Activated T-helper 17 cell treated with anti-CD3 and anti-CD28 coated beads, Interleukin-2, amount 50 U/mL, for 72 hours (primary cell): ENCODE measurements around the gene ARHGAP26. TPM values are rescaled to one million over a fixed set of nuclear protein-coding genes. Genes with fewer than 3 reads are reported as not detected.
A peak's percentile ranks its signal among the peaks of the same experiment; 100 is the strongest.

Source experiments
- ATAC-seq: fragments of 150-1000 bp; cut with Tn5 transposase; replicated peaks from 2 replicates; pipeline ENCODE4 v1.10.0; 2021; ENCODE audit warnings: mild to moderate bottlenecking, moderate library complexity
- H3K27ac Mint-ChIP-seq: one replicate; pipeline ENCODE4 v1.8.0; 2022; ENCODE audit warnings: mixed read lengths
- H3K27me3 Mint-ChIP-seq: one replicate; pipeline ENCODE4 v1.8.0; 2022; ENCODE audit warnings: mixed read lengths
- H3K36me3 Mint-ChIP-seq: one replicate; pipeline ENCODE4 v1.8.0; 2022; ENCODE audit warnings: low read depth, mild to moderate bottlenecking, mixed read lengths
- H3K4me1 Mint-ChIP-seq: one replicate; pipeline ENCODE4 v1.8.0; 2022; ENCODE audit warnings: mixed read lengths
- H3K4me3 Mint-ChIP-seq: one replicate; pipeline ENCODE4 v1.8.0; 2022; ENCODE audit warnings: mild to moderate bottlenecking, mixed read lengths
- H3K9me3 Mint-ChIP-seq: one replicate; pipeline ENCODE4 v1.8.0; 2022; ENCODE audit warnings: mixed read lengths
- total RNA-seq, 2 donors: library from RNA; stranded (reverse); gene quantifications; one replicate each; pipeline ENCODE4 v1.2.3, GENCODE V29; 2022

The ARHGAP26 gene
- total RNA-seq, 2 donors from 2014 or later: 7.8 to 12.0 TPM

DNA sequence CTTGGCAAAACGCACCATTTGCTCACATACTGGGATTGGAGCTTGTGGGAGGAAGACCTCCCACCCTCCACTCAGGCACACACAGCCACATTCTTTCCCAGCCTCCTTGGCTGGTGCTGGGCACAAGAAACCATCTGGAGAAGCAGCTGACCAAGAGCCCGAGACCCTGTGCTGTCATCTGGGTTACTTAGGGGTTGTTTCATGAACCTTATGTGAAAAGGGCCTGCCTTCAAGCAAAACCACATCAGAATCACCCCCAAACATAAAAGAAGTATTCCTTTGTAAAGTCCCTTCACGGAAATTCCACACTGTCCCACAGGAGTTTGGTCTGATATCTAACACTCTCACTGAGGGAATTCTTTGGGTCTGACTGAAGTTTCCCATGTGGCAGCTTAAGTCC is 461.2 kb downstream of the ARHGAP26 start:
- Mint-ChIP-seq H3K27me3 (peaks cover 8% of the 10 kb centered on the region), H3K9me3 (no peaks in the 10 kb centered on the region), H3K27ac (peak overlapping the region; percentile 3), H3K4me3 (peak overlapping the region; percentile 83), H3K4me1 (peaks cover 15% of the 10 kb centered on the region), H3K36me3 (no peaks in the 10 kb centered on the region)
- ATAC-seq: no peak

DNA sequence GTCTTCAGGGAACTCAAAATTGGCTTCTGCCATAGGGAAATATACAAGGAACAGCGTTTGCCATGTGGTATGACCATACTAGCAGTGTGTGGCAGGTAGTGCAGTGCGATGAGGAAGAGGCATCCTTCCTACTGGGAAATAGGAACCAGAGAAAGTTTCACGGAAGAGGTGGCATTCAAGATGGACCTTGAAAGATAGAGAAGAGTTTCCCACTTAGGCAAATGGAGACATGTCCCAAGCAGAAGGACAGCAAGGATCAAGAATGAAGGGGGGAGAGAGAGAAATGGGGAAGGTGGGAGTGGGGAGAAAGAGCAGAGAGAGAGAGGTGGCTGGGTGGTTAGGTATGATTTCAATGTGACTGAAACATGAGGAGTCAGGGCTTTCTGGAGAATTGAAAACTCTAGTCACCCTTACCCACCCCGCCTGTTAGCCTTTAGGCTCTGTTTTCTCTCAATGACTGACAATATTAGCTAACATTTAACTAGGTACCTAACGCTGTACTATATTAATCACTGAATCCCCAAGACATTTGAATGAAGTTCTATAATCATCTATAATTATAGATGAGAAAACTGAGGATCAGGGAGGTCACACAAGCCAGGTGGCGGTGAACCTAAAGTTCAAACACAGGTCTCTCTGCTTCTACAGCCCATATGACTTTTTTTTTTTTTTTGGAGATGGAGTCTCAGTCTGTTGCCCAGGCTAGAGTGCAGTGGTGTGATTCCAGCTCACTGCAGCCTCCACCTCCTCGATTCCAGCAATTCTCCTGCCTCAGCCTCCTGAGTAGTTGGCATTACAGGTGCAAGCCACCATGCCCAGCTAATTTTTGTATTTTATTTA is 462.0 kb downstream of the ARHGAP26 start:
- Mint-ChIP-seq H3K27ac (peak overlapping the region; percentile 3), H3K36me3 (no peaks in the 10 kb centered on the region)

DNA sequence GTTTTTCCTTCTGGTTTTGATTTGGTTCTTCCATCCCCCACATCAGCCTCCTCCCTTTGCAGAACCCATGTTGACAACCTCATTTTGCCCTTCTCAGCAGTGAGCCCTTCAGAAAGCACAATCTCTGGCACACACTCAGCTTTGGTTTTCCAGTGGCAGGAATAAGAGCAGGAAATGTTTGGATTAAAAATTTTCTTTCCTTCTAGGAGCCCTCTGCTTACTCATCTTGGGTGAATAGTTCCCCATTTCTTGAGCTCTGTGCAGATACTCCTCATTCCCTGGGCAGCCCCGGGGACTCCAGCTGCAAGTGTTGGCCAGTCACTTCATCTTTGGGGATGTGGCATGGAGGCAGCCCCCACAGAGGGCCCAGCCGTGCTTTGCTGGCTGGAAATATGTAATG is 462.9 kb downstream of the ARHGAP26 start:
- peaks cover 8% of the 10 kb centered on the region for H3K27me3 Mint-ChIP-seq
- no peaks in the 10 kb centered on the region for H3K9me3 Mint-ChIP-seq
- H3K4me1 Mint-ChIP-seq: peaks cover 15% of the 10 kb centered on the region
- no peaks in the 10 kb centered on the region for H3K36me3 Mint-ChIP-seq
- H3K27ac Mint-ChIP-seq: no peak overlapping the region
- ATAC-seq: no peak
- no peak overlapping the region for H3K4me3 Mint-ChIP-seq

More for the DNA sequence above, 462.0 kb downstream of the ARHGAP26 start:
- H3K4me3 Mint-ChIP-seq: no peak overlapping the region
- peaks cover 15% of the 10 kb centered on the region for H3K4me1 Mint-ChIP-seq
- peaks cover 8% of the 10 kb centered on the region for H3K27me3 Mint-ChIP-seq
- H3K9me3 Mint-ChIP-seq: no peaks in the 10 kb centered on the region
- no peak for ATAC-seq

DNA sequence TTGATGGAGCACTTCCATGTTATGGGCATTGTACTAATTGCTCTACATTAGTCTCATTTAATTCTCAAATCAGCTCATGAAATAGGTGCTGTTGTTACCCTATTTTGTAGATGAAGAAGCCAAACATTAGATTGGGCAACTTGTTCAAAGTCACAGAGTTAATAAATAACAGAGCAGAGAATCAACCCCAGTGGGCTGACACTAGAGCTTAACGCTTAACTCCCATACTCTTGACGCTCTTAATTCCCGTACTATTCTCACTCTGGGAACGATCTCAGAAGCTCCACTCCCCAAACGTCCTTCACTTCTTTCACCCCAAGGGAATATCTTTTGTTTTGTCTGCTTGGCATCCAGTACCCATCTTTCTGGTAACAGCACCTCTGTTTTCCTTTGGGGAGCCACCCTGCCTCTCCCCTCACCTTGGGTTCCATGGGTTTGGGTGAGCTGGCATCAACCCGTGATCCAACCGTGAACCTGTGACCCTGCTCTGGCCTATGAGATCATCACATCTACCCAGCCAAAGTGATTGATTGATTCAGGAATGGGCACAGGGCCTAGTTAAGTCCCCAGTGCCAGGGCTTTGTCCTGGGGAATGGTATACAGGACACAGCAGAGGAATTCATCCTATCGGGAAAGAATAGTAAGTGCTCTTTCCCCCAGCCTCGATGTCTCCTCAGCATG is 464.1 kb downstream of the ARHGAP26 start:
- Mint-ChIP-seq H3K27me3 (peaks cover 8% of the 10 kb centered on the region), H3K4me3 (no peak overlapping the region), H3K4me1 (peaks cover 9% of the 10 kb centered on the region), H3K9me3 (no peaks in the 10 kb centered on the region), H3K36me3 (no peaks in the 10 kb centered on the region), H3K27ac (peak overlapping the region; percentile 39)
- no peak for ATAC-seq

DNA sequence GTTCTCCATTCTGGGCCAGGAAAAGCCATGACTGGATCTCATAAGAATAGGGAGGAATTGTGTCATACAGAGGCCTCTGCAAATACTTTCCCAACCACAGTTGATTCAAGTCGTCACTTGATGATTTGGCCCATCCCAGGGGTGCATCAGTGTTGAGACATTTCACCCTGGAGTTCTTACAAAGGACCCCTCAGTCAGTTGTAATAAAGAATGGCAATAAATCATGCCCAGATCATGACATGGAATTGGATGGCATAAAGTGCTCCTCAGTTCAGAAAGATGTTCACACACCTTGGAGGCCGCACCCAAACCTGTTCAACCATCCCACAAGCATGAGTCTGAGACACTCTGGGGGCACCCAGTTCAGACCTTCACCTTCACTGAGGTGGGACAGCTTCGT is 465.2 kb downstream of the ARHGAP26 start:
- no peak for ATAC-seq
- H3K4me1 Mint-ChIP-seq: no peaks in the 10 kb centered on the region
- H3K36me3 Mint-ChIP-seq: no peaks in the 10 kb centered on the region
- H3K27ac Mint-ChIP-seq: no peak overlapping the region
- no peaks in the 10 kb centered on the region for H3K9me3 Mint-ChIP-seq
- H3K4me3 Mint-ChIP-seq: no peak overlapping the region
- peaks cover 8% of the 10 kb centered on the region for H3K27me3 Mint-ChIP-seq

DNA sequence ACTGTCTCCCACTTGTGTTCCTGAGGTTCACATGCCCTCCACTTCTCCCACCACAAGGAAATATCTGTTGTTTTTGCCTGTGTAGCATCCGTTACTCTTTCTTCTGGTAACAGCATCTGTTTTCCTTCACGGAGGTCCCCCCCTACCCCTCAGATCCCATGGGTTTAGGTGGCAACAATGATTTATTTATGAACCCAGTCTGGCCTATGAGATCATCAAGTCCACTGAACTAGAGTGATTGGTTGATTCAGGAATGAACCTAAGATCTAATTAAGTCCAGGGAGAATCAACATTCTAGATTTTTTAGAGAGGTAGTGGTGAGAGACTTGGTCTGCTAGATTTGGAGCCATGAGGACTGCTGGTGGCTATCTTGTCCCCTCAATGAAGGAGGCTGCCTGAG is 466.5 kb downstream of the ARHGAP26 start:
- Mint-ChIP-seq H3K4me1 (no peaks in the 10 kb centered on the region), H3K27ac (no peak overlapping the region), H3K4me3 (no peak overlapping the region), H3K27me3 (peaks cover 8% of the 10 kb centered on the region), H3K9me3 (no peaks in the 10 kb centered on the region), H3K36me3 (no peaks in the 10 kb centered on the region)
- ATAC-seq: no peak

GRCh38 chr5:143237664-143238063 is 467.5 kb downstream of the ARHGAP26 start:
- Mint-ChIP-seq H3K4me3 (no peak overlapping the region), H3K36me3 (no peaks in the 10 kb centered on the region), H3K4me1 (no peaks in the 10 kb centered on the region), H3K9me3 (no peaks in the 10 kb centered on the region), H3K27ac (no peak overlapping the region), H3K27me3 (peaks cover 3% of the 10 kb centered on the region)
- no peak for ATAC-seq

- Mint-ChIP-seq H3K4me1 (no peaks in the 10 kb centered on the region), H3K4me3 (no peak overlapping the region)
- ATAC-seq: no peak
Observed at GRCh38 chr5:143238620-143239019, 468.4 kb downstream of the ARHGAP26 start.

DNA sequence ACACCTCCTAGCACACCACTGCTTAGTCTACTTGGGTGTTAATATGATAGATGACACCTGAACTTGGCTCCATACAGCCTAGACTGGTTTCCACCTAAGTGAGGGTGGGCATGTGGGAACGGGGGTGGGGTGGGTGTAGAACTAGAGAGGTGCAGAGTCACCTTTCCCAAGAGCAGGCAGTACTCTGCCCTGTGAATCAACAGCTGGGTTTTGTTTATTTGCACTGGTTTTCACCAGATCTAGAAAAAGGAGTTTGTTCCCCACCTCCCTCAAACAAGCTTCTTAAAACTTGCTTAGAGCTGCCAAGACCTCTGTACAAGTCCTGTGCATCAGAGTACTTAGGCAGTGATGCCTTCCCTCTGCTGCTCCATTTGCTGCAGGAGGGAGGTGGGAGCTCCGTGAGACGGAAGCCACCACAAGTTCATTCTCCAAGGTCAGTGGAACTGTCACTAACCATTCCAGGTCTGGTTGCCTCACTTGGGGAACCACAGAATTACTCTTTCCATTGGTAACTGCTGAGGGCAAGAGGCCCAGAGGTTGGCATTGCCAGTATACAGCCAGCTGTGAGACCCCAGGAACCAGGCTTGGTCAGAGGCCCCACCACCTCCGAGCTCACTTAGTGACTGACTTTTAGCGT is 469.8 kb downstream of the ARHGAP26 start:
- no peak overlapping the region for H3K4me3 Mint-ChIP-seq
- H3K9me3 Mint-ChIP-seq: peaks cover 7% of the 10 kb centered on the region

More at GRCh38 chr5:143238620-143239019, 468.4 kb downstream of the ARHGAP26 start:
- Mint-ChIP-seq H3K9me3 (no peaks in the 10 kb centered on the region), H3K27me3 (peaks cover 2% of the 10 kb centered on the region), H3K27ac (peak overlapping the region; percentile 16), H3K36me3 (no peaks in the 10 kb centered on the region)

DNA sequence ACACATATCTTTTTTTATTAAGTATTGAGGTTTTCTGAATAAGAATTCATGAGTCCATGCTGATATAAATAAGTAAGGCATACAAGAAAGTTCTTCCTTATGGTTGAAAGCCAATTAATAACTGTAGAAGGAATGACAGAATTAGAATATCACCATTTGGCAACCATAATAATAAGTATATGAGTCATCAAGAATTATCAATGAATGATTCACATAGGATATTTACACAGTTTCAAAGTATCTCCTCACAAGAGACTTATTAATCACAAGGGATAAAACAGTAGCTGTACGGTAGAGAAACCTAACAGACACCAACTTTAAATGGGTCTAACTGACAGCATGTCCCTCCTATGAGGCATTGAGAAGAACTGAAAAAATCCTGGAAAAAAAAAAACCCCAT is 471.7 kb downstream of the ARHGAP26 start:
- H3K4me3 Mint-ChIP-seq: no peak overlapping the region
- H3K27me3 Mint-ChIP-seq: no peaks in the 10 kb centered on the region
- ATAC-seq: no peak

More for the DNA sequence above, 469.8 kb downstream of the ARHGAP26 start:
- Mint-ChIP-seq H3K36me3 (no peaks in the 10 kb centered on the region), H3K4me1 (no peaks in the 10 kb centered on the region), H3K27me3 (no peaks in the 10 kb centered on the region), H3K27ac (no peak overlapping the region)
- no peak for ATAC-seq

GRCh38 chr5:143243103-143243502 is 472.9 kb downstream of the ARHGAP26 start:
- no peak for ATAC-seq
- no peak overlapping the region for H3K27ac Mint-ChIP-seq
- H3K4me3 Mint-ChIP-seq: no peak overlapping the region
- H3K36me3 Mint-ChIP-seq: no peaks in the 10 kb centered on the region
- H3K27me3 Mint-ChIP-seq: no peaks in the 10 kb centered on the region
- H3K9me3 Mint-ChIP-seq: peaks cover 21% of the 10 kb centered on the region
- H3K4me1 Mint-ChIP-seq: no peaks in the 10 kb centered on the region

More for the DNA sequence above, 471.7 kb downstream of the ARHGAP26 start:
- H3K9me3 Mint-ChIP-seq: peaks cover 15% of the 10 kb centered on the region
- H3K4me1 Mint-ChIP-seq: no peaks in the 10 kb centered on the region
- no peaks in the 10 kb centered on the region for H3K36me3 Mint-ChIP-seq
- no peak overlapping the region for H3K27ac Mint-ChIP-seq

DNA sequence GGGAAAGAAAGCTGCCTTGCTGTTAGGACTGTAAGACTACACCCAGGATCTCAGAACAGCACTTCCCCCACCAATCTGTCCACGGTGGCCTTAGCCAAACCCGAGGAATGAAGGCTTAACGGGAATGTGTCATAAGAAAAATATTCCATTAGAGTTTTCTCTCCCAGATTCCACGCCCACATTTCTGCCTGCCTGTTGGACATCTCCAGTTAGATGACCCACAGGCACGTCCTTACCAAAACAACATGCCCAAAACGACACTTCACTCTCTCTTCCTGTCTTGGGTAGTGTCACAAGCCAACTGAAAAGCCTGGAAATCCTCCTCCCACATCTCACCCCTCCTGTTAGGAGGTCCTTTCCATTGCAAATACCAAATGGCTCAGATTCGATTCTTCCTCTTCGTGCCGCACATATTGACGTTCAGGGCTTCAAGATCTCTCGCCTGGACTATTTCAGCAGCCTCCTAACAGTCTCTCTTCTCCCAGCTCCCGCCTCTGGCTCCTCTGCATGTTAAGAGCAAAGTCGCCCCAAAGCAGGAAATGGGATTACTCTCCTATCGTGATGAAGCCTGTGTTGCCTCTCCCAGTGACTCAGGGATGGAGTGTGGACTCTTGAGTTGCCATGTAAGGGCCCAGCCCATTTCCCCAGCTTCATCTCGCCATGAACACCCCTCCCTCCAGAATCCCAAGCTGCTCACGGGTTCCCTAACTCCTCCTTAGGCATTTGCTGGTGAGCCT is 474.0 kb downstream of the ARHGAP26 start:
- Mint-ChIP-seq H3K36me3 (no peaks in the 10 kb centered on the region), H3K27me3 (no peaks in the 10 kb centered on the region), H3K4me1 (no peaks in the 10 kb centered on the region), H3K27ac (no peak overlapping the region), H3K4me3 (no peak overlapping the region), H3K9me3 (peaks cover 21% of the 10 kb centered on the region)
- ATAC-seq: no peak

DNA sequence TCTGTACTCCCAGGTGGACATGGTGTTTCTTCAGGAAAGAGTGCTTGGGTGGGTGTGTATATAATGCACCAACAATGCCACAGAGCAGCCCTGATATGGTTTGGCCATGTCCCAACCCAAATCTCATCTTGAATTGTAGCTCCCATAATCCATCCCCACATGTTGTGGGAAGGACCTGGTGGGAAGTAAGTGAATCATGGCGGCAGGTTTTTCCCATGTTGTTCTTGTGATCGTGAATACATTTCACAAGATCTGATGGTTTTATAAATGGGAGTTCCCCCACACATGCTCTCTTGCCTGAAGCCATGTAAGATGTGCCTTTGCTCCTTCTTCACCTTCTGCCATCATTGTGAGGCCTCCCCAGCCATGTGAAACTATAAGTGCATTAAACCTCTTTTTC is 474.8 kb downstream of the ARHGAP26 start:
- H3K36me3 Mint-ChIP-seq: no peaks in the 10 kb centered on the region
- no peak for ATAC-seq
- peaks cover 21% of the 10 kb centered on the region for H3K9me3 Mint-ChIP-seq
- no peaks in the 10 kb centered on the region for H3K4me1 Mint-ChIP-seq
- H3K4me3 Mint-ChIP-seq: no peak overlapping the region
- H3K27ac Mint-ChIP-seq: no peak overlapping the region
- H3K27me3 Mint-ChIP-seq: no peaks in the 10 kb centered on the region

- peak; percentile 80 for ATAC-seq
- Mint-ChIP-seq H3K36me3 (no peaks in the 10 kb centered on the region), H3K27me3 (no peaks in the 10 kb centered on the region), H3K4me3 (no peak overlapping the region), H3K9me3 (peaks cover 21% of the 10 kb centered on the region), H3K4me1 (no peaks in the 10 kb centered on the region), H3K27ac (no peak overlapping the region)
Observed at GRCh38 chr5:143245929-143246561, 475.9 kb downstream of the ARHGAP26 start.
